ENCODE data around the gene UCN2. TPM values are rescaled to one million over a fixed set of nuclear protein-coding genes. Genes with fewer than 3 reads are reported as not detected.

UCN2 gene
- total RNA-seq, 4 donors from 2014 or later = 0.19 TPM; not detected in 3

GRCh38 chr3:48591886-48592518, 28.4 kb upstream of the UCN2 start:
- Histone ChIP-seq H3K36me3 (no peaks in the 10 kb centered on the region), H3K4me1 (peaks cover 0 to 20% (median 12%) of the 10 kb centered on the region in 3 donors), H3K9me3 (no peaks in the 10 kb centered on the region), H3K4me3 (no peak overlapping the region), H3K27me3 (peaks cover 39% of the 10 kb centered on the region), H3K27ac (no peak overlapping the region)
- ATAC-seq = no peak
- WGBS, 2 donors (ENCODE audit: low coverage in 1 of 2) = no CpG with 5 or more reads among the region's 22 CpGs
- no peak for TF ChIP-seq CTCF (IDR thresholded peaks at IDR 0.05)
- TF ChIP-seq EP300 (IDR thresholded peaks at IDR 0.05) = no peak
- no peak for TF ChIP-seq POLR2AphosphoS5 (IDR thresholded peaks at IDR 0.05)
- no peak for TF ChIP-seq POLR2A (IDR thresholded peaks at IDR 0.05)

GRCh38 chr3:48591436-48591835, 27.9 kb upstream of the UCN2 start:
- Histone ChIP-seq H3K36me3 (no peaks in the 10 kb centered on the region), H3K27ac (no peak overlapping the region), H3K9me3 (no peaks in the 10 kb centered on the region), H3K4me3 (no peak overlapping the region), H3K27me3 (peaks cover 39% of the 10 kb centered on the region), H3K4me1 (peaks cover 0 to 20% (median 12%) of the 10 kb centered on the region in 3 donors)
- WGBS, 2 donors (ENCODE audit: low coverage in 1 of 2) = 100% methylated on average over 3 of the region's 14 CpGs; no CpG with 5 or more reads in 1 of the 2 donors
- TF ChIP-seq CTCF (IDR thresholded peaks at IDR 0.05) (no peak), POLR2AphosphoS5 (IDR thresholded peaks at IDR 0.05) (no peak), EP300 (IDR thresholded peaks at IDR 0.05) (no peak), POLR2A (IDR thresholded peaks at IDR 0.05) (no peak)
- ATAC-seq = no peak

DNA sequence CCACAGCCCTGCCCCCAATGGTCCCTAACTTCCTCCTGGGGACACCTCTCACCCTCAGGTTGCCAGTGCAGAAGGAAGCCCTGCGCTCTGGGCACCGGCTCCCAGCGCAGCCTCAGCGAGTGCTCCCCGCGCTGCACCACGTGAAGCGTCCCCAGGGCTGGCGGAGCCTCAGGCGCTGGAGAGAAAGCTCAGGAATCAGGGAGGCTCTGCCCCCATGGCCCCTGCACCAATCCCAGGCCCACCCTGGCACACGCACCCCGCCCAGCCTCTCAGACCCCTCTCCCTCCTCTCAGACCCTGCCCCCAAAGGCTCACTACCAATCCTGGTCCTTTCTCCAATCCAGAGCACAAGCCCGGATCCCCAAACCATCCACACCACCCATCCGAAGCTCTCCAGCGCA, 24.6 kb upstream of the UCN2 start:
- no peaks in the 10 kb centered on the region for H3K4me1 ChIP-seq
- TF ChIP-seq POLR2AphosphoS5 (IDR thresholded peaks at IDR 0.05) (no peak), EP300 (IDR thresholded peaks at IDR 0.05) (no peak), CTCF (IDR thresholded peaks at IDR 0.05) (no peak), POLR2A (IDR thresholded peaks at IDR 0.05) (no peak)

GRCh38 chr3:48587686-48588085, 24.1 kb upstream of the UCN2 start:
- WGBS, 2 donors (ENCODE audit: low coverage in 1 of 2) = 60% methylated on average over 4 of the region's 11 CpGs; no CpG with 5 or more reads in 1 of the 2 donors
- no peak overlapping the region for H3K27ac ChIP-seq
- H3K27me3 ChIP-seq = peaks cover 12% of the 10 kb centered on the region
- no peak overlapping the region for H3K4me3 ChIP-seq
- H3K9me3 ChIP-seq = no peaks in the 10 kb centered on the region
- H3K36me3 ChIP-seq = no peaks in the 10 kb centered on the region
- TF ChIP-seq POLR2AphosphoS5 (IDR thresholded peaks at IDR 0.05) = no peak
- ATAC-seq = no peak
- no peaks in the 10 kb centered on the region for H3K4me1 ChIP-seq

More for the DNA sequence above, 24.6 kb upstream of the UCN2 start:
- no peak overlapping the region for H3K27ac ChIP-seq
- H3K9me3 ChIP-seq = no peaks in the 10 kb centered on the region
- H3K36me3 ChIP-seq = no peaks in the 10 kb centered on the region
- no peak overlapping the region for H3K4me3 ChIP-seq
- ATAC-seq = no peak
- H3K27me3 ChIP-seq = peaks cover 17% of the 10 kb centered on the region
- WGBS, 2 donors (ENCODE audit: low coverage in 1 of 2) = 66 to 90% methylated on average over 3 to 6 of the region's 15 CpGs

GRCh38 chr3:48585411-48585810, 21.8 kb upstream of the UCN2 start:
- TF ChIP-seq POLR2AphosphoS5 (IDR thresholded peaks at IDR 0.05) (no peak), EP300 (IDR thresholded peaks at IDR 0.05) (no peak), CTCF (IDR thresholded peaks at IDR 0.05) (no peak), POLR2A (IDR thresholded peaks at IDR 0.05) (no peak)
- 86% methylated on average over 1 of the region's 8 CpGs; no CpG with 5 or more reads in 1 of the 2 donors for WGBS, 2 donors (ENCODE audit: low coverage in 1 of 2)
- Histone ChIP-seq H3K4me3 (no peak overlapping the region), H3K4me1 (no peaks in the 10 kb centered on the region), H3K27ac (no peak overlapping the region), H3K9me3 (no peaks in the 10 kb centered on the region), H3K27me3 (no peaks in the 10 kb centered on the region), H3K36me3 (no peaks in the 10 kb centered on the region)
- no peak for ATAC-seq

Data from gastroesophageal sphincter (tissue), 4 donors.